Myocyte (in vitro differentiated cells): ENCODE data around the gene MIER1. TPM values are rescaled to one million over a fixed set of nuclear protein-coding genes. Genes with fewer than 3 reads are reported as not detected.
A peak's percentile ranks its signal among the peaks of the same experiment; 100 is the strongest.

Experiments
- DNase-seq: peaks from one replicate; pipeline ENCODE4 v3.0.0-alpha.2; 2012; ENCODE audit warnings: low read depth
- total RNA-seq: library from RNA; depleted of rRNA; stranded (reverse); fragments of >200 nt; gene quantifications from 2 replicates; pipeline ENCODE4 v1.2.3, GENCODE V29; 2014

MIER1 gene
- total RNA-seq, 1 donor from 2014 or later: 33.4 TPM

- peak; percentile 71 for DNase-seq
Observed at GRCh38 chr1:66996018-66996682, 71.4 kb downstream of the MIER1 start.

GRCh38 chr1:66998972-66999371, 74.2 kb downstream of the MIER1 start:
- DNase-seq: no peak

DNA sequence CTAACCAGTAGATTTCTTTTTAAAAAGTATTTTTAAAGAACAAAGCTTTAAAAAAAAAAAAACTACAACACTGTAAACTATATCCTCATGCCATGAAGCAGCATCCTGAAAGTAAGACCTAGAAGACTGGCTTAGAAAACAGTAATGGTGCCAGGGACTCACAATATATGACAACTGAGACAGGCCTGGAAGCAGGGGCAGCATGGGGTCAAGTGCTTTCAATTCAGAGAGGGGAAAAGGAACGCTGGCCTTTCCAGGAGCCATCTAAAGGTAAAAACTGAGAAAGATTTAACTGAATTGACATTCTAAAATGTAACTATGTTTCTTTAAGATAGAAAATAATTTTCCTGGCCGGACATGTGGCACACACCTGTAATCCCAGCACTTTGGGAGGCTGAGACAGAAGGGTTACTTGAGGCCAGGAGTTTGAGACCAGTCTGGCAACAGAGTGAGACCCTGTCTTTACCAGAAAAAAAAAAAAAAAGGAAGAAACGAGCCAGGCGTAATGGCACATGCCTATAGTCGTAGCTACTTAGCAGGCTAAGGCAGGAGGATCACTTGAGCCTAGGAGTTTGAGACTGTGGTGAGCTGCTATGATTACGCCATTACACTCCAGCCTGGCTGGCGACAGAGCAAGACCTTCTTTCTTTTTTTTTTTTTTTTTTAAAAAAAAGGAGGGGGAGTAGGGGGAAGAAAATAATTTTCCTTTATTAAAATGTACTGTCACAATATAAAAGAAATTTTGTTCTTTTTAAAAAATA, 75.0 kb downstream of the MIER1 start:
- no peak for DNase-seq

DNA sequence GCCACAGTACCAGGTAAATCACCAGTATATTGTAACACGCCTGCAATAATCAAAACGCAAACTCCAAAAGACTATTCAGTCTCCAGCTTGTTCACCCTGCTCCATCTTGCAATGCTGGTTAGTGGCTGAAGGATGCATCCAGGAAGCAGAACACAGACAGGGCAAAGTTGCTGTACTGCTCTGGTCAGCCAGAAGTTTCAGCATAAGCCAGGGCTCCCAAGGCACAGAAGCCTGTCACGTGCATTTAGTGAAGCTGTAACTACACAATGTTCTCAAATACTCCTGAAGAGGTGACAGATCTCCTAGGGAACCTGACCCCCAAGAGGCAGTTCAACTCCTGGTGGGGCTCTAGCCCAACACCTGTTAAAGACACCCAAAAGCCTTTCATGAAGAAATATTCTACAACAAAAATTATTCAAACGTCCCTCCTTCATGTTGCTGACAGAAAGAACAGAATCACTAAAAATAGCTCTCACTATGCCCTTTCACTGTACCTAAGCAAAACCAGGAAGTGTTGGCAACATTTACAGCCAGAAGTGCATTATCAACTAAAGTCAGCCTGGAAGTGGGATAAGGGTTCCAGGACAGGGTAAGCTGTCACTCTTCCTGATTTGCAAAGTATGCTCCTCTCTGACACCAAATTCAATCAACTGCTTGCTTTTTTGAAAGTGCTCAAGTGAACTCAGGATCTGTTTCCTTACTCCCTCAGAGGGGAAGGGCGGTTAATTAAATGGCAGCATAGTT, 77.1 kb downstream of the MIER1 start:
- DNase-seq: no peak

GRCh38 chr1:67004176-67004575, 79.4 kb downstream of the MIER1 start:
- DNase-seq: no peak

GRCh38 chr1:67005068-67005467, 80.3 kb downstream of the MIER1 start:
- peak; percentile 20 for DNase-seq

- DNase-seq: no peak
Observed at GRCh38 chr1:67009792-67010191, 85.0 kb downstream of the MIER1 start.

DNA sequence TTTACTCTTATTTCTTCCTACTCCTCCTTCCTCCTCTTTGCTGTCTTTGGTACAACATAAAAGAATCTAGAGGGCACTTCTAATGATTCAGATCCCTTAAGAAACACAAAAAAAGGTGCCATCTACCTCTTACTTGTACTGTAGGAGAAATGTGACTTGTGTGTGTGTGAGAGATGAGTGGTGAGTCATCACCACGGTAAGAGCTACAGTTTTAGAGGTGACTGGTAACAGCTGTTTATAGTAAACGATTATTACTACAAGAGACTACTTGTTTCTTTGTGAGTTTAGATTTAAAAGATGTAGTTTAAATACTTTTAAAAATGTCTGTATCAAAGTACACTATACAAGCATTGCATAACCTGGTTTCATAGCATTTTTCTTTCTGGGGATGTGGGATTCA, 88.8 kb downstream of the MIER1 start:
- DNase-seq: peak; percentile 43

DNA sequence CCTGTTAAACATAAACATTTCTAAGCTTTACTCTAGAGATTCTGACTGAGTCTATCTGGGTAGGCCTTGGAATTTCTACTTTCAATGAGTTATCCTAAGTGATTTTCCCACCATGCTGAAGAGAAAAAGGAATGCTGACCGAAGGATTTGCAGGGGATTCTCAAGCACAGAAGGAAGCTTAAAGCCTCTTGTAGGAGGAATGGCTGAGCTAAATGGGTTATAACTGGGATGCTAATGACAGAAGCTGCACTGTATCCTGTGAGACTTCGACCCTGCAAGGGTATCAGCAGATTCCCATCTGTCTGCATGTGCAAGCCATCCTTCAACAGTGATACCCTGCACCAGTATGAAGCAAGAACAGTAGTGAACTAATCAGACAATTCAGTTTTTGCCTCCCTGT, 93.8 kb downstream of the MIER1 start:
- no peak for DNase-seq

GRCh38 chr1:67019121-67019520, 94.3 kb downstream of the MIER1 start:
- DNase-seq: no peak

- no peak for DNase-seq
Observed at GRCh38 chr1:67019600-67020136, 94.9 kb downstream of the MIER1 start.

DNA sequence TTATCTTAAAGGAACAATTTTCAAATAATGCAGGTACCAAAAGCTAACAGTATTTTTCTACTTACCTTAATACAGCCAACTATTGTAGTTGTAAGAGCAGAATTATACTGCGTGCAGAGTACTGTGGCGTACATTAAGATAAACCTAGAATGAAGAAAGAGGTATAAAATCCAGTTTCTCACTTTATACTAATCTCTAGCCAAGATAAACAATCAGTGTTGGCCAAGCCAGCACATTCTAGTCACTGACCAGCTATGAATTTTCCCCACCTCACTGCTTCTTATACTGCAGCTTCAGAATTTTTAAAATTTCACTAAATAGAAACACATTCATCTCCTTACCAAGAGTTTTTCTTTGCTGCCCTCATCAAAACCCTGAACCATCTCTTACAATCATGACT, 95.5 kb downstream of the MIER1 start:
- DNase-seq: no peak

DNA sequence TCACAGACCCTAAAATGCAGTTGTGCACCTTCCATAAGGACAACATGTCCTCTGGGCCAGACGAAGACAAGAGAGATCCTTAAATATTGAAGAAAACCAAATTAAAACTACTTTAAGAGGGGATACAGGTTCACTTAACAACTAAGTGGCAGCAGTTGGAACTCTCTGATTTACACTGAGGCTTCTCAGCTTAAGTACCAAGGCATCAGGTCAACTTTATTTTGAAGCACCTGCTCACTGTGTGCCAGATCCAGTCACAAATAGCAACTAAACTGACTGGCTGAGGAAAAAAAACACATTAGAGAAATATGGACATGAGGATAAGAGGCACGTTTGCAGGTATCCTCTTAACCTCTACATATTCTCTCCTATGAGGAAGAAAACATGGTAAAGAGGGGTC, 96.0 kb downstream of the MIER1 start:
- DNase-seq: no peak

GRCh38 chr1:67029472-67029871, 104.7 kb downstream of the MIER1 start:
- no peak for DNase-seq

GRCh38 chr1:67031121-67031858, 106.5 kb downstream of the MIER1 start:
- DNase-seq: no peak

- no peak for DNase-seq
Observed at GRCh38 chr1:67031859-67032247, 107.1 kb downstream of the MIER1 start.

Other genes starting within 250 kb of the MIER1 start
- 0.26 TPM in 1 of 2 replicates, not detected in the other for gene DYNLT5, start 172.5 kb upstream of the MIER1 start, total RNA-seq
- gene INSL5, start 123.7 kb upstream of the MIER1 start, total RNA-seq: not detected in 2 replicates
- 5.6 and 5.9 TPM in 2 replicates for gene DNAI4, start 134 bp upstream of the MIER1 start, total RNA-seq
- gene SLC35D1, start 129.2 kb downstream of the MIER1 start, total RNA-seq: 10.1 and 11.0 TPM in 2 replicates
- gene C1orf141, start 210.0 kb downstream of the MIER1 start, total RNA-seq: not detected in 2 replicates
- not detected in 2 replicates for gene IL23R, start 241.5 kb downstream of the MIER1 start, total RNA-seq